ENCODE results near the gene DENND4A.

DENND4A gene

GRCh38 chr15:65792138-65792987 lies at the start of gene DENND4A:
Gene DENND4A (minus strand): TSS chr15:65792293. CDS start chr15:65756450, 35,843 bp downstream.
- peak; percentile 100 for DNase-seq

- DNase-seq = no peak
Measured at GRCh38 chr15:65841121-65841930, 49.2 kb upstream of the DENND4A start.

- DNase-seq = no peak
Measured at GRCh38 chr15:65839985-65840384, 47.9 kb upstream of the DENND4A start.

GRCh38 chr15:65839354-65839901 lies 47.3 kb upstream of the DENND4A start:
- DNase-seq = no peak

GRCh38 chr15:65837301-65838294 lies 45.5 kb upstream of the DENND4A start:
- DNase-seq = no peak

GRCh38 chr15:65836665-65837064 lies 44.6 kb upstream of the DENND4A start:
- DNase-seq = peak; percentile 36

GRCh38 chr15:65835447-65835846 lies 43.4 kb upstream of the DENND4A start:
- DNase-seq = no peak

- no peak for DNase-seq
Measured at GRCh38 chr15:65834603-65835282, 42.6 kb upstream of the DENND4A start.

- DNase-seq = peak; percentile 97
Measured at GRCh38 chr15:65833501-65834205, 41.6 kb upstream of the DENND4A start.

- peak; percentile 95 for DNase-seq
Measured at GRCh38 chr15:65832549-65833364, 40.7 kb upstream of the DENND4A start.

GRCh38 chr15:65829130-65829764 lies 37.2 kb upstream of the DENND4A start:
- peak; percentile 70 for DNase-seq

- no peak for DNase-seq
Measured at GRCh38 chr15:65828585-65828984, 36.5 kb upstream of the DENND4A start.

- no peak for DNase-seq
Measured at GRCh38 chr15:65827065-65827464, 35.0 kb upstream of the DENND4A start.

GRCh38 chr15:65824941-65825544 lies 33.0 kb upstream of the DENND4A start:
- no peak for DNase-seq

- DNase-seq = peak; percentile 85
Measured at GRCh38 chr15:65824031-65824743, 32.1 kb upstream of the DENND4A start.

GRCh38 chr15:65822316-65822715 lies 30.2 kb upstream of the DENND4A start:
- no peak for DNase-seq

- no peak for DNase-seq
Measured at GRCh38 chr15:65821070-65821469, 29.0 kb upstream of the DENND4A start.

- no peak for DNase-seq
Measured at GRCh38 chr15:65819563-65819960, 27.5 kb upstream of the DENND4A start.
